SK-N-SH (cell line): ENCODE measurements around the gene CEACAM8. TPM values are rescaled to one million over a fixed set of nuclear protein-coding genes. Genes with fewer than 3 reads are reported as not detected.
A peak's percentile ranks its signal among the peaks of the same experiment; 100 is the strongest.

Experiments
- CTCF ChIA-PET: fragments of 300-600, 350-600 bp; formaldehyde crosslinking; extraction: SDS; loops from one replicate; lab custom pipeline; 2021; lab: Yijun Ruan, JAX
- POLR2A ChIA-PET: fragments of 350-600 bp; sonication (Branson Sonifier 250); formaldehyde crosslinking; extraction: SDS; loops from one replicate; lab custom pipeline; 2020; ENCODE audit warnings: antibody characterized with exemption, inconsistent platforms; lab: Yijun Ruan, JAX
- DNase-seq: peaks from one replicate; pipeline ENCODE4 v3.0.0; 2012
- H2AFZ ChIP-seq: fragments of 200-600 bp; sonication (generic); 2 replicates; pipeline ENCODE4 v1.8.1; 2016; ENCODE audit warnings: antibody characterized with exemption, mild to moderate bottlenecking, low read depth
- H3F3A ChIP-seq: fragments of 200-600 bp; sonication (generic); replicated peaks from 2 replicates; pipeline ENCODE3; 2016; ENCODE audit warnings: antibody characterized with exemption, mild to moderate bottlenecking; ENCODE audit not compliant: insufficient read depth
- H3K27ac ChIP-seq, 2 experiments: fragments of 200-500 bp in 1 of 2; fragments of 200-600 bp in 1 of 2; sonication (Bioruptor generic) in 1 of 2; sonication (generic), shearing (Covaris generic) in 1 of 2; 2 replicates each; pipeline versions ENCODE4 v1.5.1 to v1.6.1; 2014 to 2016; ENCODE audit warnings: low read depth in 2 of 2, inconsistent platforms in 1 of 2, low read length in 1 of 2, mild to moderate bottlenecking in 1 of 2, mixed read lengths in 1 of 2
- H3K27me3 ChIP-seq: fragments of 200-600 bp; sonication (generic), shearing (Covaris generic); 2 replicates; pipeline ENCODE4 v1.6.1; 2016; ENCODE audit warnings: mixed run types; ENCODE audit not compliant: insufficient read depth
- H3K36me3 ChIP-seq, 2 experiments: fragments of 200-500 bp in 1 of 2; fragments of 200-600 bp in 1 of 2; sonication (Bioruptor generic) in 1 of 2; sonication (generic) in 1 of 2; replicated peaks in 1 of 2; 2 replicates each; pipeline versions ENCODE3 to v1.5.1; 2014 to 2016; ENCODE audit warnings: low read length in 1 of 2, mild to moderate bottlenecking in 1 of 2; ENCODE audit not compliant: insufficient read depth in 2 of 2, control insufficient read depth in 1 of 2
- H3K4me1 ChIP-seq, 2 experiments: fragments of 200-500 bp in 1 of 2; fragments of 200-600 bp in 1 of 2; sonication (Bioruptor generic) in 1 of 2; sonication (generic), shearing (Covaris generic) in 1 of 2; 2 replicates each; pipeline versions ENCODE4 v1.5.1 to v1.6.1; 2014 to 2016; ENCODE audit warnings: low read depth in 1 of 2, low read length in 1 of 2, mixed run types in 1 of 2; ENCODE audit not compliant: insufficient read depth in 2 of 2, control insufficient read depth in 1 of 2
- H3K4me2 ChIP-seq: fragments of 200-600 bp; sonication (generic), shearing (Covaris generic); 2 replicates; pipeline ENCODE4 v1.6.1; 2017; ENCODE audit warnings: mixed run types
- H3K4me3 ChIP-seq, 2 experiments: fragments of 200-500 bp in 1 of 2; fragments of 200-600 bp in 1 of 2; sonication (Bioruptor generic) in 1 of 2; sonication (generic), shearing (Covaris generic) in 1 of 2; 2 replicates each; pipeline versions ENCODE4 v1.5.1 to v1.8.1; 2014 to 2016; ENCODE audit warnings: low read depth in 2 of 2, inconsistent platforms in 1 of 2, low read length in 1 of 2, mild to moderate bottlenecking in 1 of 2, mixed read lengths in 1 of 2, moderate library complexity in 1 of 2
- H3K79me2 ChIP-seq: fragments of 200-600 bp; sonication (generic); 2 replicates; pipeline ENCODE4 v1.8.1; 2017; ENCODE audit warnings: mild to moderate bottlenecking; ENCODE audit not compliant: insufficient read depth
- H3K9ac ChIP-seq: fragments of 200-600 bp; sonication (generic); 2 replicates; pipeline ENCODE4 v1.6.1; 2017; ENCODE audit warnings: mixed run types
- H3K9me2 ChIP-seq: fragments of 200-600 bp; sonication (generic); 2 replicates; pipeline ENCODE4 v1.6.1; 2017; ENCODE audit warnings: mixed run types
- H3K9me3 ChIP-seq: fragments of 200-600 bp; sonication (generic); 2 replicates; pipeline ENCODE4 v1.6.1; 2017; ENCODE audit warnings: mixed run types, mild to moderate bottlenecking, moderate library complexity
- H4K20me1 ChIP-seq: fragments of 200-600 bp; sonication (generic); 2 replicates; pipeline ENCODE4 v1.6.1; 2017; ENCODE audit warnings: mild to moderate bottlenecking, mixed run types; ENCODE audit not compliant: insufficient read depth
- GATA2 ChIP-seq: sonication (generic); formaldehyde crosslinking; IDR thresholded peaks from 2 replicates; pipeline ENCODE4 v1.5.0; 2020; ENCODE audit warnings: mild to moderate bottlenecking, missing genetic modification reagents
- JUND ChIP-seq: IDR thresholded peaks from 2 replicates; pipeline ENCODE4 v1.4.0; 2012
- MEF2A ChIP-seq: IDR thresholded peaks from 2 replicates; pipeline ENCODE4 v1.4.0; 2012; ENCODE audit warnings: low read depth, borderline replicate concordance
- RCOR1 ChIP-seq: fragments of 150-350 bp; IDR thresholded peaks from 2 replicates; pipeline ENCODE4 v1.6.1; 2017; ENCODE audit warnings: antibody characterized with exemption, low read length
- RXRA ChIP-seq: IDR thresholded peaks from 2 replicates; pipeline ENCODE4 v1.4.0; 2012; ENCODE audit warnings: low read depth, mild to moderate bottlenecking, borderline replicate concordance
- SMC3 ChIP-seq: IDR thresholded peaks from 2 replicates; pipeline ENCODE4 v1.6.1; 2012; ENCODE audit warnings: low read depth, low read length, improper control_type of control experiment
- TAF1 ChIP-seq: IDR thresholded peaks from 2 replicates; pipeline ENCODE4 v1.6.1; 2012; ENCODE audit warnings: low read depth, mild to moderate bottlenecking, low read length, moderate library complexity, borderline replicate concordance
- WGBS: methylation state at CpG from one replicate; pipeline ENCODE4 v1.1.6; 2017; ENCODE audit warnings: low lambda C conversion rate; 5-methylcytosine and 5-hydroxymethylcytosine counted together
- polyA plus RNA-seq, 3 experiments: library from polyadenylated mRNA; depleted of rRNA; stranded (reverse); fragments of >200 nt; gene quantifications; 2 replicates each; pipeline ENCODE4 v1.2.3, GENCODE V29; 2012
- TF ChIP-seq, protein P1 (sequence below): fragments of 200-600 bp; sonication (generic); IDR thresholded peaks from 2 replicates; pipeline ENCODE4 v1.6.1; 2017; ENCODE audit warnings: antibody characterized with exemption, mild to moderate bottlenecking, moderate library complexity
- TF ChIP-seq, protein P2 (sequence below): IDR thresholded peaks from 2 replicates; pipeline ENCODE4 v1.4.0; 2012; ENCODE audit warnings: low read depth, borderline replicate concordance
- TF ChIP-seq, protein P3 (sequence below): IDR thresholded peaks from 2 replicates; pipeline ENCODE4 v1.4.0; 2012; ENCODE audit warnings: low read depth, borderline replicate concordance

CEACAM8 gene
- polyA plus RNA-seq, 1 of the 3 experiments (the other 2 are of a cell fraction) = not detected

DNA sequence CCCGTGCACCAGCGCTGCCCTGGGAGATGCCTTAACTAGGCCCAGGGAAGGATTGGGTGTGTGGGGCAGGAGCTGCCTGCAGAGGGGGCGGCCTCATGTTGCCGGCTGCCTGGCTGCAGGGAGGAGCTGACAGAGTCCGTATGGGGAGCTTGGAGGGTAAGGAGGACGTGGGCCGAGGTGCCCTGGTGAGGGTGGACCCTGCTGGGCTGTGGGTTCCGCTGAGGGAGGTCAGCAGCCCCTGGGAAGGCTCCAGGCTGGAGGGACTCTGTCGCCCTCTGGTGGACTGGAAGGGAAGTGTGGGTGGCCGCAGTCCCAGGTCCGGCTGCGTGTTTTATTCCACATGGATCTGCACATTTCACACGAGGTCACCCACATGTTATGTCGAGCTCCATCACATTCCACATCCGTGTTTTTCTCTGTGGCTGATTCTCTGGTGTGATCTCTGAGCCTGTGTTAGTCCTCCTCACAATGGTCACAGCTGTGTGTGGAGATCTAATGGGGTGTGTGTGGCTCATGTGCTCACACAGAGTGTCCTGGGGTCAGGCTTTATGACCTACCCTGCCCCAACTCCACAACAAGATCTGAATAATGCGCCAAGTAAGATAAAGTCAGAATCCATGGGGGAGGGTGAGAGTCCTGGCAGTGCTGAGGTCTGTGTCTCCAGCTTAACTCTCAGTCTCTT is 1.8 kb upstream of the CEACAM8 start (continued):
- TF ChIP-seq SMC3 (peak; percentile 51; the same call in 1 of the 2 replicates), RXRA (no peak), TAF1 (no peak), RCOR1 (no peak), JUND (no peak)
- TF ChIP-seq, protein P1, sequence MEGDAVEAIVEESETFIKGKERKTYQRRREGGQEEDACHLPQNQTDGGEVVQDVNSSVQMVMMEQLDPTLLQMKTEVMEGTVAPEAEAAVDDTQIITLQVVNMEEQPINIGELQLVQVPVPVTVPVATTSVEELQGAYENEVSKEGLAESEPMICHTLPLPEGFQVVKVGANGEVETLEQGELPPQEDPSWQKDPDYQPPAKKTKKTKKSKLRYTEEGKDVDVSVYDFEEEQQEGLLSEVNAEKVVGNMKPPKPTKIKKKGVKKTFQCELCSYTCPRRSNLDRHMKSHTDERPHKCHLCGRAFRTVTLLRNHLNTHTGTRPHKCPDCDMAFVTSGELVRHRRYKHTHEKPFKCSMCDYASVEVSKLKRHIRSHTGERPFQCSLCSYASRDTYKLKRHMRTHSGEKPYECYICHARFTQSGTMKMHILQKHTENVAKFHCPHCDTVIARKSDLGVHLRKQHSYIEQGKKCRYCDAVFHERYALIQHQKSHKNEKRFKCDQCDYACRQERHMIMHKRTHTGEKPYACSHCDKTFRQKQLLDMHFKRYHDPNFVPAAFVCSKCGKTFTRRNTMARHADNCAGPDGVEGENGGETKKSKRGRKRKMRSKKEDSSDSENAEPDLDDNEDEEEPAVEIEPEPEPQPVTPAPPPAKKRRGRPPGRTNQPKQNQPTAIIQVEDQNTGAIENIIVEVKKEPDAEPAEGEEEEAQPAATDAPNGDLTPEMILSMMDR = peak; percentile 88

DNA sequence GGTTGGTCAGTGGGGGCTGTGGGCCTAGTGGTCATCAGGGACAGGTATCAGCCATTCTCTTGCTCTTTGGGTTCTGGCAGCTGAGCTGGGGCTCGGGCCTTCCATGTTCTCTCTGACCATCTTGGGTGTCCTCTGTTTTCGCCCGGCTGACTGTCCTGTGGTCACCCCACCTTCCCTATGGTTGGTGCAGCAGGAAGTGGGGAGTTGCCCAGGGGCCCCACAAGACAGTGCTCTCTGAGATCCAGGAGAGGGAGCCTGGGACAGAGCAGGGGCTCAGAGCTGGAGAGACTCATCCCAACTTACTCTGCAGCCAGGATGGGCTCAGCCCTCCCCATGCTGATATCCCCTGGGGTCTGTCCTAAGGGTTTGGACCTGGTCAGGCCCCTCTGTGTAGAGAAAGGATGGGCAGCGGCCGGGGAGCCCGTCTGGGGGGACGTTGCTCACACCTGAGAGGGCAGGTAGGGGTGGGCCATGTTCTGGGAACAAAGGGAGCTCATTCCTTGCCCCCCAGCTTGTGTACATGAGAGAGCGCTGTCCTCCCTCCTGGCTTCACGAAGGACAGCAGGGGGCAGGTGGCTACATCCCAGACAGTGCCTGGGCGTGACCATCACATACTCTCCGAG is 937 bp upstream of the CEACAM8 start:
- TF ChIP-seq, protein P2, sequence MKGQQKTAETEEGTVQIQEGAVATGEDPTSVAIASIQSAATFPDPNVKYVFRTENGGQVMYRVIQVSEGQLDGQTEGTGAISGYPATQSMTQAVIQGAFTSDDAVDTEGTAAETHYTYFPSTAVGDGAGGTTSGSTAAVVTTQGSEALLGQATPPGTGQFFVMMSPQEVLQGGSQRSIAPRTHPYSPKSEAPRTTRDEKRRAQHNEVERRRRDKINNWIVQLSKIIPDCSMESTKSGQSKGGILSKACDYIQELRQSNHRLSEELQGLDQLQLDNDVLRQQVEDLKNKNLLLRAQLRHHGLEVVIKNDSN = no peak
- TF ChIP-seq MEF2A = no peak
- TF ChIP-seq TAF1 = no peak
- TF ChIP-seq, all 33 proteins: peak for 0
- CTCF ChIA-PET = interaction anchor here (0.8 to 3.4 kb wide), 23 partner anchors 9 to 155 kb away, joined by 3 to 23 read pairs (median 8); no protein-coding TSS in a partner anchor

DNA sequence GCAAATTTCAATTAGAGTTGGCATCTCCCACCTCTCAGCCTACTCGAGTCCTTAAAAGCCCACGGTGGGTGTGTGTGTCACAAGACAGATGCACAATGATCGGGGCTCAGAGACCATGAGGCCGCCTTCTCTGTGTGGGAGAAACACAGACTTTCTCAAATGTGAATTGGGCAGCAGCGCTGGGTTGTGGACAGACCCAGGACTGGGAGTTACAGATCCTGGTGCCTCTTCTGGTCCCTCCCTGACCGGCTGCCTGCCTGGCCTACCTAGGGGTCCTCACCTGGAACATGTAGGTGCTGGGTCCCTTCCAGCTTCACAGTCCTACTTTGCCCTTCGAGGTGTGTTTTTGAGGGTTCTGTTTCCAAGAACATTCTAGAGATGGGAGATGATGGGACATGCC is 4.9 kb downstream of the CEACAM8 start:
- H3K36me3 ChIP-seq = no peaks in the 10 kb centered on the region
- H4K20me1 ChIP-seq = no peaks in the 10 kb centered on the region
- no peak overlapping the region for H3K27ac ChIP-seq
- ChIA-PET CTCF (interaction anchor here (1.0 kb wide), 1 partner anchor 139 kb away, joined by 4 read pairs; no protein-coding TSS in a partner anchor), POLR2A (no interaction called here)
- no peaks in the 10 kb centered on the region for H3K79me2 ChIP-seq
- H3K4me3 ChIP-seq = no peak overlapping the region
- H3K9me3 ChIP-seq = no peaks in the 10 kb centered on the region
- WGBS = 16% methylated on average over 7 of the region's 7 CpGs
- peaks cover 42% of the 10 kb centered on the region; the same call in 1 of the 2 replicates for H3K27me3 ChIP-seq
- H2AFZ ChIP-seq = no peak overlapping the region
- no peak overlapping the region for H3K4me2 ChIP-seq
- H3F3A ChIP-seq = no peaks in the 10 kb centered on the region
- no peaks in the 10 kb centered on the region for H3K9me2 ChIP-seq
- H3K9ac ChIP-seq = no peak overlapping the region
- no peaks in the 10 kb centered on the region for H3K4me1 ChIP-seq
- no peak for DNase-seq
- TF ChIP-seq, protein P3, sequence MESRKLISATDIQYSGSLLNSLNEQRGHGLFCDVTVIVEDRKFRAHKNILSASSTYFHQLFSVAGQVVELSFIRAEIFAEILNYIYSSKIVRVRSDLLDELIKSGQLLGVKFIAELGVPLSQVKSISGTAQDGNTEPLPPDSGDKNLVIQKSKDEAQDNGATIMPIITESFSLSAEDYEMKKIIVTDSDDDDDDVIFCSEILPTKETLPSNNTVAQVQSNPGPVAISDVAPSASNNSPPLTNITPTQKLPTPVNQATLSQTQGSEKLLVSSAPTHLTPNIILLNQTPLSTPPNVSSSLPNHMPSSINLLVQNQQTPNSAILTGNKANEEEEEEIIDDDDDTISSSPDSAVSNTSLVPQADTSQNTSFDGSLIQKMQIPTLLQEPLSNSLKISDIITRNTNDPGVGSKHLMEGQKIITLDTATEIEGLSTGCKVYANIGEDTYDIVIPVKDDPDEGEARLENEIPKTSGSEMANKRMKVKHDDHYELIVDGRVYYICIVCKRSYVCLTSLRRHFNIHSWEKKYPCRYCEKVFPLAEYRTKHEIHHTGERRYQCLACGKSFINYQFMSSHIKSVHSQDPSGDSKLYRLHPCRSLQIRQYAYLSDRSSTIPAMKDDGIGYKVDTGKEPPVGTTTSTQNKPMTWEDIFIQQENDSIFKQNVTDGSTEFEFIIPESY = no peak
- no peak for TF ChIP-seq GATA2 (CRISPR knock-in tag)
- TF ChIP-seq, all 33 proteins: peak for 0

More for the DNA sequence above, 937 bp upstream of the CEACAM8 start:
- 2% methylated on average over 6 of the region's 11 CpGs for WGBS
- Histone ChIP-seq H3K9ac (no peak overlapping the region), H3K79me2 (no peaks in the 10 kb centered on the region), H3K4me3 (no peak overlapping the region), H3K36me3 (no peaks in the 10 kb centered on the region), H2AFZ (no peak overlapping the region), H3K9me3 (no peaks in the 10 kb centered on the region), H4K20me1 (no peaks in the 10 kb centered on the region), H3K27ac (no peak overlapping the region), H3K4me2 (no peak overlapping the region), H3K27me3 (peaks cover 20% of the 10 kb centered on the region; the same call in 1 of the 2 replicates), H3K4me1 (no peaks in the 10 kb centered on the region), H3K9me2 (no peaks in the 10 kb centered on the region), H3F3A (no peaks in the 10 kb centered on the region)
- no peak for DNase-seq
- POLR2A ChIA-PET = no interaction called here
